GM20000 (cell line): ENCODE results near the gene ABI3BP.

Experiments used
- DNase-seq: peaks from one replicate; pipeline ENCODE4 v3.0.0; 2012; ENCODE audit warnings: low spot score
- TF ChIP-seq, protein P1 (sequence below): IDR thresholded peaks from 2 replicates; pipeline ENCODE4 v1.5.1; 2012; ENCODE audit warnings: mild to moderate bottlenecking, control low read depth; ENCODE audit errors: extremely low read depth, missing control alignments

Gene ABI3BP

DNA sequence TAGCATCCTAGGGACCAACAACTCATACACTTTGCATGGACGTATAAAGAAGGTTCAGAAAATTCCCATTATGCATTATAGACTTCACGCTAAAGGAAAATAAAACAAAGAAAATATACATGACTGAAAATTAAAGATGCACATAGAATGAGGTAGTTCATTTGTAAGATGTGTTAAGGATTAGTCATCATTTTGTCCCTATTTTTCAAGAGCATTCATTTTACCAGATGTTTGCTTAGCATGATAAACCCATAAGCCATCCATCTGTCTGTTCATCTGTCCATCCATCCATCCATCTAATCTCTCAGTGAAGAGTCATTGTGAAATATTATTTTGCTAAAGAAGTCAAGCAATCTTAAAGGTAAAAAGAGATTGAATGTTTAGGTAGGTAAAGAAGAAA is 203.6 kb downstream of the ABI3BP start:
- no peak for DNase-seq
- TF ChIP-seq, protein P1, sequence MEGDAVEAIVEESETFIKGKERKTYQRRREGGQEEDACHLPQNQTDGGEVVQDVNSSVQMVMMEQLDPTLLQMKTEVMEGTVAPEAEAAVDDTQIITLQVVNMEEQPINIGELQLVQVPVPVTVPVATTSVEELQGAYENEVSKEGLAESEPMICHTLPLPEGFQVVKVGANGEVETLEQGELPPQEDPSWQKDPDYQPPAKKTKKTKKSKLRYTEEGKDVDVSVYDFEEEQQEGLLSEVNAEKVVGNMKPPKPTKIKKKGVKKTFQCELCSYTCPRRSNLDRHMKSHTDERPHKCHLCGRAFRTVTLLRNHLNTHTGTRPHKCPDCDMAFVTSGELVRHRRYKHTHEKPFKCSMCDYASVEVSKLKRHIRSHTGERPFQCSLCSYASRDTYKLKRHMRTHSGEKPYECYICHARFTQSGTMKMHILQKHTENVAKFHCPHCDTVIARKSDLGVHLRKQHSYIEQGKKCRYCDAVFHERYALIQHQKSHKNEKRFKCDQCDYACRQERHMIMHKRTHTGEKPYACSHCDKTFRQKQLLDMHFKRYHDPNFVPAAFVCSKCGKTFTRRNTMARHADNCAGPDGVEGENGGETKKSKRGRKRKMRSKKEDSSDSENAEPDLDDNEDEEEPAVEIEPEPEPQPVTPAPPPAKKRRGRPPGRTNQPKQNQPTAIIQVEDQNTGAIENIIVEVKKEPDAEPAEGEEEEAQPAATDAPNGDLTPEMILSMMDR: no peak

GRCh38 chr3:100783619-100784018 is 209.6 kb downstream of the ABI3BP start:
- DNase-seq: no peak
- TF ChIP-seq, protein P1: no peak

GRCh38 chr3:100782906-100783305 is 210.3 kb downstream of the ABI3BP start:
- TF ChIP-seq, protein P1: no peak
- DNase-seq: no peak

DNA sequence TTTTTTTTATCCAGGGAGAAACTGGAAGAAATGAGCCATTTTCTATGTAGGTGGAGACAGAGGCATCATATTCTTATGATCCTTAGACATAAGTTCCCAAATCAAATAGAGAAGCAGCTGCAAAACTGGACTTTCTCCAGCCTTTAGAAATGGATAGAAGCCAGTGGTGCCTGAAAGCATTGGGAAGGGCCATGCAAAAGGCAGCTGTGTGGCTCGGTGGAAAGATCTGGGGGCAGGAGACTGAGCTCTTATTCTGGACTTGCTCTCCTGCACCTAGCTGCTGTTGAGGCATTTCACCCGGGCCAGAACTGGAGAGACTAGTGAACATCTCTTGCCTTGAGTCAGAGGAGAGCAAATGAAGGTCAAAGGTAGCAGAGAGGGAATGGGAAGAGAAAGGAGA is 210.9 kb downstream of the ABI3BP start:
- TF ChIP-seq, protein P1: no peak
- DNase-seq: no peak

- no peak for DNase-seq
- TF ChIP-seq, protein P1: no peak
Measured at GRCh38 chr3:100781301-100781700, 211.9 kb downstream of the ABI3BP start.

GRCh38 chr3:100780071-100780622 is 213.1 kb downstream of the ABI3BP start:
- TF ChIP-seq, protein P1: no peak
- no peak for DNase-seq

- DNase-seq: no peak
- TF ChIP-seq, protein P1: no peak
Measured at GRCh38 chr3:100779480-100779879, 213.7 kb downstream of the ABI3BP start.
